ENCODE results near the gene NT5DC1. TPM values are rescaled to one million over a fixed set of nuclear protein-coding genes. Genes with fewer than 3 reads are reported as not detected.

Gene NT5DC1
- polyA plus RNA-seq, 3 donors: 18.2 to 39.0 (median 28.3) TPM

DNA sequence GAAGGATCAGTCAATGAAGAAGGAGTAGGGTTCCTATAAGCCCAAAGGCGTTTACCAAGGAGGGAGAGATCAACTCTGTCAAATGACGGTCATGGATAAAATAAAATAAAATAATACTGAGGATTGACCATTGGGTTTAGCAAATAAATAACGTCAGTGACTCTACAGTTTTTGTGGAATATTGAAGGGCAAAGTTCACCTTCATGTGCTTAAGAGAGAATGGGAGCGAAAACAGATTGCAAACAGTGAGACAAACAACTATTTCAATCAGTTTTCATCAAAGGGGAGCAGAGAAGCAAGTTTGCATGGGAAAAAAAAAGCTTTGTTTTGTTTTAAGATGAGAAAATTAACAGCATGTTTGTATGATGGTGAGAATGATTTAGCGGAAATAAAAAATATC lies 17.6 kb upstream of the NT5DC1 start:
- TF ChIP-seq, protein P1, sequence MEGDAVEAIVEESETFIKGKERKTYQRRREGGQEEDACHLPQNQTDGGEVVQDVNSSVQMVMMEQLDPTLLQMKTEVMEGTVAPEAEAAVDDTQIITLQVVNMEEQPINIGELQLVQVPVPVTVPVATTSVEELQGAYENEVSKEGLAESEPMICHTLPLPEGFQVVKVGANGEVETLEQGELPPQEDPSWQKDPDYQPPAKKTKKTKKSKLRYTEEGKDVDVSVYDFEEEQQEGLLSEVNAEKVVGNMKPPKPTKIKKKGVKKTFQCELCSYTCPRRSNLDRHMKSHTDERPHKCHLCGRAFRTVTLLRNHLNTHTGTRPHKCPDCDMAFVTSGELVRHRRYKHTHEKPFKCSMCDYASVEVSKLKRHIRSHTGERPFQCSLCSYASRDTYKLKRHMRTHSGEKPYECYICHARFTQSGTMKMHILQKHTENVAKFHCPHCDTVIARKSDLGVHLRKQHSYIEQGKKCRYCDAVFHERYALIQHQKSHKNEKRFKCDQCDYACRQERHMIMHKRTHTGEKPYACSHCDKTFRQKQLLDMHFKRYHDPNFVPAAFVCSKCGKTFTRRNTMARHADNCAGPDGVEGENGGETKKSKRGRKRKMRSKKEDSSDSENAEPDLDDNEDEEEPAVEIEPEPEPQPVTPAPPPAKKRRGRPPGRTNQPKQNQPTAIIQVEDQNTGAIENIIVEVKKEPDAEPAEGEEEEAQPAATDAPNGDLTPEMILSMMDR (IDR thresholded peaks at IDR 0.05): no peak
- Histone ChIP-seq H3K9me3 (replicated peaks in 1 of 2; ENCODE audit: control insufficient read depth in 1 of 2, insufficient read depth in 1 of 2, low read length in 2 of 2) (no peaks in the 10 kb centered on the region), H4K20me1 (ENCODE audit: insufficient read depth, low read length) (no peaks in the 10 kb centered on the region), H3K79me2 (ENCODE audit: insufficient read depth, low read length) (no peaks in the 10 kb centered on the region), H3K36me3 (replicated peaks in 1 of 2; ENCODE audit: control insufficient read depth in 1 of 2, insufficient read depth in 2 of 2, low read length in 2 of 2) (no peaks in the 10 kb centered on the region), H3K27me3 (ENCODE audit: control insufficient read depth in 2 of 2, insufficient read depth in 2 of 2, low read length in 2 of 2) (no peaks in the 10 kb centered on the region), H3K4me1 (ENCODE audit: control insufficient read depth in 1 of 2, insufficient read depth in 2 of 2, low read length in 2 of 2) (no peaks in the 10 kb centered on the region), H3K4me3 (replicated peaks in 1 of 3; ENCODE audit: low read depth in 2 of 3, low read length in 3 of 3) (no peak overlapping the region), H3K27ac (ENCODE audit: low read depth in 1 of 2, low read length in 2 of 2) (no peak overlapping the region), H3K9ac (ENCODE audit: insufficient read depth, low read length, poor library complexity, severe bottlenecking) (no peak overlapping the region), H3K4me2 (replicated peaks; ENCODE audit: extremely low read depth, low read length, poor library complexity, severe bottlenecking) (no peak overlapping the region), H2AFZ (ENCODE audit: insufficient read depth, low read depth, low read length, poor library complexity, severe bottlenecking) (no peak overlapping the region)
- intact Hi-C loops (cut with micrococcal nuclease): no loop called here
- Mint-ChIP-seq H3K27ac (no peak overlapping the region), H3K36me3 (no peaks in the 10 kb centered on the region), H3K4me1 (no peaks in the 10 kb centered on the region), H3K4me3 (no peak overlapping the region), H3K27me3 (ENCODE audit: low read depth in 3 of 3) (peaks cover 3 to 7% (median 6%) of the 10 kb centered on the region in 3 donors), H3K9me3 (peaks cover 0 to 3% (median 0%) of the 10 kb centered on the region in 7 donors)
- 100% methylated on average over 1 of the region's 5 CpGs for WGBS (ENCODE audit: insufficient coverage)
- DNase-seq: no peak

DNA sequence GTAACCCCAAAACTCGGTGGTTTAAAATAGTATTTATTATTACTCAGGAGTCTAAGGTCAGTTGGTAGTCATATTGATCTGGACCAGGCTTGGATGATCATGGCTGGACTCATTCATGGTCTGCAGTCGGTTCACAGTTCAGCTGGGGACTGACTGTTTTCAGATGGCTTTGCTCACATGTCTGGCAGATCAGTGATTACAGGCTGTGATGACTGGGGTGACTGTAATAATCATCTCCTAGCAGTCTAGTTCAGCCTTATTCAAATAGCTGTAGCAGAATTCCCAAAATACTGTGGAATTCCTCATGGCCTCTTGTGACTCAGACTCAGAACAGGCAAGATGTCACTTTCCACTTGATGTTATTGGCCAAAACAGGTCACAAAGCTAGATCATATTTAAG lies 16.4 kb upstream of the NT5DC1 start:
- no peaks in the 10 kb centered on the region for H3K36me3 ChIP-seq (replicated peaks in 1 of 2; ENCODE audit: control insufficient read depth in 1 of 2, insufficient read depth in 2 of 2, low read length in 2 of 2)
- intact Hi-C loops (cut with micrococcal nuclease): no loop called here
- H3K79me2 ChIP-seq (ENCODE audit: insufficient read depth, low read length): no peaks in the 10 kb centered on the region
- H3K27ac ChIP-seq (ENCODE audit: low read depth in 1 of 2, low read length in 2 of 2): no peak overlapping the region
- H3K4me2 ChIP-seq (replicated peaks; ENCODE audit: extremely low read depth, low read length, poor library complexity, severe bottlenecking): no peak overlapping the region
- TF ChIP-seq, protein P1 (IDR thresholded peaks at IDR 0.05): no peak
- H3K27me3 Mint-ChIP-seq (ENCODE audit: low read depth in 3 of 3): peaks cover 3 to 7% (median 6%) of the 10 kb centered on the region in 3 donors
- H3K4me1 Mint-ChIP-seq: no peaks in the 10 kb centered on the region
- H3K9ac ChIP-seq (ENCODE audit: insufficient read depth, low read length, poor library complexity, severe bottlenecking): no peak overlapping the region
- no peaks in the 10 kb centered on the region for H4K20me1 ChIP-seq (ENCODE audit: insufficient read depth, low read length)
- no peak overlapping the region for H3K4me3 Mint-ChIP-seq
- no peak for DNase-seq
- H2AFZ ChIP-seq (ENCODE audit: insufficient read depth, low read depth, low read length, poor library complexity, severe bottlenecking): no peak overlapping the region
- 88% methylated on average over 1 of the region's 2 CpGs for WGBS (ENCODE audit: insufficient coverage)
- H3K9me3 Mint-ChIP-seq: peaks cover 0 to 3% (median 0%) of the 10 kb centered on the region in 7 donors
- H3K4me3 ChIP-seq (replicated peaks in 1 of 3; ENCODE audit: low read depth in 2 of 3, low read length in 3 of 3): no peak overlapping the region
- no peak overlapping the region for H3K27ac Mint-ChIP-seq
- H3K36me3 Mint-ChIP-seq: no peaks in the 10 kb centered on the region
- H3K9me3 ChIP-seq (replicated peaks in 1 of 2; ENCODE audit: control insufficient read depth in 1 of 2, insufficient read depth in 1 of 2, low read length in 2 of 2): no peaks in the 10 kb centered on the region
- no peaks in the 10 kb centered on the region for H3K27me3 ChIP-seq (ENCODE audit: control insufficient read depth in 2 of 2, insufficient read depth in 2 of 2, low read length in 2 of 2)
- H3K4me1 ChIP-seq (ENCODE audit: control insufficient read depth in 1 of 2, insufficient read depth in 2 of 2, low read length in 2 of 2): no peaks in the 10 kb centered on the region
